PC-9 (cell line): ENCODE measurements around the gene THBS1. TPM values are rescaled to one million over a fixed set of nuclear protein-coding genes. Genes with fewer than 3 reads are reported as not detected.

Source experiments
- BruUV-seq: library from RNA; stranded (reverse); fragments of 400-500 nt; replicated peaks from 2 replicates; lab custom pipeline; 2021; lab: Mats Ljungman, UMichigan
- CTCF ChIA-PET: fragments of 300-600 bp; sonication (Branson Sonifier 250); formaldehyde crosslinking; loops from one replicate; lab custom pipeline; 2022; ENCODE audit warnings: antibody characterized with exemption; lab: Charles Lee
- POLR2A ChIA-PET: fragments of 300-600 bp; sonication (Branson Sonifier 250); formaldehyde crosslinking; loops from one replicate; lab custom pipeline; 2022; ENCODE audit warnings: antibody characterized with exemption; ENCODE audit not compliant: unreplicated experiment; lab: Charles Lee
- DNase-seq, 2 experiments: peaks; one replicate each; pipeline versions ENCODE4 v3.0.0 to v3.0.0-alpha.2; 2015 to 2022; ENCODE audit warnings: mixed read lengths in 1 of 2
- H2AFZ ChIP-seq: fragments of 200-600 bp; sonication (generic); 2 replicates; pipeline ENCODE4 v1.8.1; 2017; ENCODE audit warnings: antibody characterized with exemption
- H3F3A ChIP-seq: fragments of 200-600 bp; sonication (generic); 2 replicates; pipeline ENCODE4 v1.8.1; 2017; ENCODE audit warnings: antibody characterized with exemption, mild to moderate bottlenecking, low read depth; ENCODE audit not compliant: insufficient read depth
- H3K27ac ChIP-seq: fragments of 200-600 bp; sonication (generic); 2 replicates; pipeline ENCODE4 v1.6.1; 2016; ENCODE audit warnings: mixed run types
- H3K27me3 ChIP-seq: fragments of 200-600 bp; sonication (generic); 2 replicates; pipeline ENCODE4 v1.6.1; 2016; ENCODE audit warnings: low read depth, mixed run types; ENCODE audit not compliant: insufficient read depth
- H3K36me3 ChIP-seq: fragments of 200-600 bp; sonication (generic); 2 replicates; pipeline ENCODE4 v1.6.1; 2016; ENCODE audit warnings: low read depth, mixed run types
- H3K4me1 ChIP-seq: fragments of 200-600 bp; sonication (generic); replicated peaks from 2 replicates; pipeline ENCODE4 v1.6.1; 2016; ENCODE audit warnings: mixed run types; ENCODE audit not compliant: insufficient read depth
- H3K4me2 ChIP-seq: fragments of 200-600 bp; sonication (generic); 2 replicates; pipeline ENCODE4 v1.6.1; 2017; ENCODE audit warnings: mixed run types
- H3K4me3 ChIP-seq: fragments of 200-600 bp; sonication (generic); 2 replicates; pipeline ENCODE4 v1.6.1; 2016; ENCODE audit warnings: mixed run types
- H3K79me2 ChIP-seq: fragments of 200-600 bp; sonication (generic); 2 replicates; pipeline ENCODE4 v1.6.1; 2017; ENCODE audit warnings: low read depth, mixed run types
- H3K9me2 ChIP-seq: fragments of 200-600 bp; sonication (generic); 2 replicates; pipeline ENCODE4 v1.8.1; 2017; ENCODE audit warnings: mild to moderate bottlenecking; ENCODE audit not compliant: insufficient read depth
- H3K9me3 ChIP-seq: fragments of 200-600 bp; sonication (generic); 2 replicates; pipeline ENCODE4 v1.8.1; 2016; ENCODE audit warnings: low read depth; ENCODE audit not compliant: insufficient read depth
- H4K20me1 ChIP-seq: fragments of 200-600 bp; sonication (generic); 2 replicates; pipeline ENCODE4 v1.8.1; 2017; ENCODE audit not compliant: insufficient read depth
- CTCF ChIP-seq: fragments of 200-600 bp; sonication (generic); conservative IDR thresholded peaks from 2 replicates; pipeline ENCODE4 v1.6.1; 2017; ENCODE audit warnings: mixed run types, antibody characterized with exemption, mild to moderate bottlenecking, moderate library complexity
- EZH2 ChIP-seq: fragments of 200-600 bp; sonication (generic); IDR thresholded peaks from 2 replicates; pipeline ENCODE4 v1.8.0; 2017; ENCODE audit warnings: antibody characterized with exemption, low read depth
- intact Hi-C: fragments of 100-400 bp; cut with micrococcal nuclease; formaldehyde crosslinking; loops from one replicate; pipeline ENCODE4 v1.10.0; 2022; ENCODE audit not compliant: unreplicated experiment
- total RNA-seq: library from RNA; stranded (reverse); gene quantifications from 2 replicates; pipeline ENCODE4 v1.2.3, GENCODE V29; 2021

THBS1 gene
- total RNA-seq, 1 experiment from 2014 or later, result 406 TPM

GRCh38 chr15:39593071-39593655, 12.3 kb downstream of the THBS1 start:
- no peak for DNase-seq
- CTCF ChIA-PET, result no interaction called here
- H3K4me3 ChIP-seq, result no peak overlapping the region
- BruUV-seq, result no TSS peak
- no peak overlapping the region for H2AFZ ChIP-seq
- H3K4me2 ChIP-seq, result no peak overlapping the region
- no peaks in the 10 kb centered on the region for H4K20me1 ChIP-seq
- TF ChIP-seq CTCF, result no peak
- peaks cover 20% of the 10 kb centered on the region; the same call in 1 of the 2 replicates for H3F3A ChIP-seq
- no peaks in the 10 kb centered on the region for H3K27me3 ChIP-seq
- no peaks in the 10 kb centered on the region for H3K9me3 ChIP-seq
- intact Hi-C loops, result no loop called here
- POLR2A ChIA-PET, result interaction anchor here (0.6 kb wide), 1 partner anchor 146 kb away, joined by 4 read pairs; no protein-coding TSS in a partner anchor
- H3K79me2 ChIP-seq, result no peaks in the 10 kb centered on the region
- H3K27ac ChIP-seq, result no peak overlapping the region
- no peaks in the 10 kb centered on the region for H3K4me1 ChIP-seq
- H3K36me3 ChIP-seq, result peaks cover 34% of the 10 kb centered on the region
- no peaks in the 10 kb centered on the region for H3K9me2 ChIP-seq

DNA sequence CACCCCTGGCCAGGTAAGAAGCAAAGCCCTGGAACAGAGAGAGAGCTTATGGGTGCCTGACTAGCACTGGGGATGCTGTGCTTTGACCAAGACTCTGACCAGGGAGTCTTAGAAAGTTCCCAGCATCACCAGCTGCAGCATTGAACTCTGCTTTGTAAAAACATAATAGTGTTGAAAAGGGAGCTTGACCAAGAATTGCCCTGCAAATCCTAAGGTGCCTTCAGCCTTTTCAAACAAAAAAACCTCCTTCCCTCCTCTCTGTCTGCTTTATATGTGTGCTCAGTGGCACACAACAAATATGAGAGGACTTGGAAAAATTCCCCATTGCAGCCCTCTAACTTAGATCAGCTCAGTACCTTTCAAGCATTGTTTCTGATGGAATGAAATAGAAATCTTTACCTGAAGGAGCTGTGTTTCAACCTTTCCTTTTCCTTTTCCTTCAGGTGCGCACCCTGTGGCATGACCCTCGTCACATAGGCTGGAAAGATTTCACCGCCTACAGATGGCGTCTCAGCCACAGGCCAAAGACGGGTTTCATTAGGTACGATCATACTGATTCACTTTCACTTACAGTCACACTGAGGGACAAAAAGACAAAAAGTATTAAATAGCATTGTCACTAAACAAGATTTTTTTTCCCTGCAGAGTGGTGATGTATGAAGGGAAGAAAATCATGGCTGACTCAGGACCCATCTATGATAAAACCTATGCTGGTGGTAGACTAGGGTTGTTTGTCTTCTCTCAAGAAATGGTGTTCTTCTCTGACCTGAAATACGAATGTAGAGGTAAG, 13.0 kb downstream of the THBS1 start:
- Histone ChIP-seq H3K9me2 (no peaks in the 10 kb centered on the region), H3K27ac (no peak overlapping the region), H2AFZ (no peak overlapping the region), H3K79me2 (no peaks in the 10 kb centered on the region), H3K36me3 (peaks cover 30% of the 10 kb centered on the region), H3K9me3 (no peaks in the 10 kb centered on the region), H3K4me2 (no peak overlapping the region), H3F3A (peaks cover 23% of the 10 kb centered on the region; the same call in 1 of the 2 replicates), H3K27me3 (no peaks in the 10 kb centered on the region), H3K4me3 (no peak overlapping the region), H4K20me1 (no peaks in the 10 kb centered on the region), H3K4me1 (no peaks in the 10 kb centered on the region)
- ChIA-PET POLR2A (interaction anchor here (0.5 to 0.8 kb wide), 4 partner anchors 8 to 473 kb away, joined by 3 to 10 read pairs (median 4); no protein-coding TSS in a partner anchor), CTCF (interaction anchor here (1.0 kb wide), 1 partner anchor 163 kb away, joined by 3 read pairs; no protein-coding TSS in a partner anchor)
- intact Hi-C loops, result no loop called here
- no peak for TF ChIP-seq CTCF
- TF ChIP-seq EZH2, result no peak
- no TSS peak for BruUV-seq
- no peak for DNase-seq

GRCh38 chr15:39594446-39595337, 13.8 kb downstream of the THBS1 start:
- TF ChIP-seq EZH2 (no peak), CTCF (no peak)
- H3K4me2 ChIP-seq, result no peak overlapping the region
- peaks cover 30% of the 10 kb centered on the region for H3K36me3 ChIP-seq
- H3K27ac ChIP-seq, result no peak overlapping the region
- no peaks in the 10 kb centered on the region for H3K4me1 ChIP-seq
- POLR2A ChIA-PET, result interaction anchor here (0.5 to 0.8 kb wide), 5 partner anchors 9 to 474 kb away, joined by 3 to 10 read pairs (median 5); no protein-coding TSS in a partner anchor
- H3K9me2 ChIP-seq, result no peaks in the 10 kb centered on the region
- DNase-seq, result peak in 1 of 2 experiments; percentile 53
- H3F3A ChIP-seq, result peaks cover 23% of the 10 kb centered on the region; the same call in 1 of the 2 replicates
- CTCF ChIA-PET, result interaction anchor here (1.0 kb wide), 1 partner anchor 162 kb away, joined by 3 read pairs; no protein-coding TSS in a partner anchor
- intact Hi-C loops, result loop anchor here (5.0 kb wide), 3 partner anchors 48 to 163 kb away; no protein-coding TSS in a partner anchor
- no peak overlapping the region for H2AFZ ChIP-seq
- H3K4me3 ChIP-seq, result no peak overlapping the region
- no peaks in the 10 kb centered on the region for H3K79me2 ChIP-seq
- no peaks in the 10 kb centered on the region for H3K27me3 ChIP-seq
- H4K20me1 ChIP-seq, result no peaks in the 10 kb centered on the region
- no peaks in the 10 kb centered on the region for H3K9me3 ChIP-seq
- no TSS peak for BruUV-seq
